GM19023 (cell line): ENCODE data around the gene NEK11.
"Not testable (repeated sequence)": the region's sequence is repeated elsewhere in the genome, so short reads cannot be mapped to it uniquely, and the experiment has no call there.

Experiments used
- ATAC-seq: cut with Tn5 transposase; IDR thresholded peaks from one replicate; pipeline ENCODE4 v1.9.1; 2021; ENCODE audit warnings: mild to moderate bottlenecking, moderate library complexity; ENCODE audit not compliant: unreplicated experiment

The NEK11 gene

GRCh38 chr3:131284302-131284701, 257.6 kb downstream of the NEK11 start:
- no peak for ATAC-seq

GRCh38 chr3:131285456-131285855, 258.8 kb downstream of the NEK11 start:
- ATAC-seq, result no peak

GRCh38 chr3:131299836-131300235, 273.2 kb downstream of the NEK11 start:
- ATAC-seq, result no peak

GRCh38 chr3:131303848-131304247, 277.2 kb downstream of the NEK11 start:
- no peak for ATAC-seq

GRCh38 chr3:131304890-131305289, 278.2 kb downstream of the NEK11 start:
- ATAC-seq, result no peak

- ATAC-seq, result no peak
Observed at GRCh38 chr3:131306242-131306641, 279.6 kb downstream of the NEK11 start.

GRCh38 chr3:131314318-131314717, 287.6 kb downstream of the NEK11 start:
- no peak for ATAC-seq

GRCh38 chr3:131315162-131315561, 288.5 kb downstream of the NEK11 start:
- ATAC-seq, result no peak

GRCh38 chr3:131317667-131318066, 291.0 kb downstream of the NEK11 start:
- ATAC-seq, result no peak

GRCh38 chr3:131323014-131323413, 296.3 kb downstream of the NEK11 start:
- ATAC-seq, result no peak

- ATAC-seq, result no peak
Observed at GRCh38 chr3:131323792-131324191, 297.1 kb downstream of the NEK11 start.

- ATAC-seq, result no peak
Observed at GRCh38 chr3:131324923-131325322, 298.2 kb downstream of the NEK11 start.

- ATAC-seq, result no peak
Observed at GRCh38 chr3:131326307-131326706, 299.6 kb downstream of the NEK11 start.

GRCh38 chr3:131328721-131329120, 302.0 kb downstream of the NEK11 start:
- no peak for ATAC-seq

- ATAC-seq, result no peak
Observed at GRCh38 chr3:131329774-131330173, 303.1 kb downstream of the NEK11 start.

- not testable (repeated sequence) for ATAC-seq
Observed at GRCh38 chr3:131331456-131332085, 304.9 kb downstream of the NEK11 start.

GRCh38 chr3:131338948-131339640, 312.4 kb downstream of the NEK11 start:
- ATAC-seq, result no peak

- ATAC-seq, result no peak
Observed at GRCh38 chr3:131341761-131342160, 315.1 kb downstream of the NEK11 start.

- ATAC-seq, result no peak
Observed at GRCh38 chr3:131348911-131349310, 322.2 kb downstream of the NEK11 start.

- no peak for ATAC-seq
Observed at GRCh38 chr3:131349454-131349853, 322.8 kb downstream of the NEK11 start.

GRCh38 chr3:131349946-131350347, 323.3 kb downstream of the NEK11 start:
- no peak for ATAC-seq

- no peak for ATAC-seq
Observed at GRCh38 chr3:131350506-131350905, 323.8 kb downstream of the NEK11 start.
